ENCODE results near the gene CES2.
"Not testable (repeated sequence)": the region's sequence is repeated elsewhere in the genome, so short reads cannot be mapped to it uniquely, and the experiment has no call there.

The CES2 gene

GRCh38 chr16:66953462-66954096 lies 18.3 kb downstream of the CES2 start:
- peaks cover 5% of the 10 kb centered on the region for H3K4me1 ChIP-seq (ENCODE audit: low read length)
- H3K27ac ChIP-seq (ENCODE audit: low read length) = no peak overlapping the region
- H3K9me3 ChIP-seq (replicated peaks; ENCODE audit: insufficient read depth, low read length) = no peaks in the 10 kb centered on the region
- H3K36me3 ChIP-seq (replicated peaks; ENCODE audit: insufficient read depth, low read length) = no peaks in the 10 kb centered on the region
- H2AFZ ChIP-seq (ENCODE audit: low read length) = no peak overlapping the region
- H3F3A ChIP-seq (ENCODE audit: insufficient read depth, low read length) = no peaks in the 10 kb centered on the region
- no peak for DNase-seq
- no peak overlapping the region for H3K9ac ChIP-seq (ENCODE audit: low read length)
- H3K79me2 ChIP-seq (ENCODE audit: low read length) = no peaks in the 10 kb centered on the region
- no peaks in the 10 kb centered on the region for H3K9me2 ChIP-seq (replicated peaks; ENCODE audit: insufficient read depth, low read length)
- H3K27me3 ChIP-seq (replicated peaks; ENCODE audit: insufficient read depth, low read length) = no peaks in the 10 kb centered on the region; the same call in 1 of the 2 replicates
- TF ChIP-seq EZH2 (optimal IDR thresholded peaks at IDR 0.05; ENCODE audit: low read depth, low read length) (no peak), CTCF (IDR thresholded peaks at IDR 0.05; ENCODE audit: low read length) (no peak), EZH2phosphoT487 (IDR thresholded peaks at IDR 0.05; ENCODE audit: low read length) (no peak)
- no peak overlapping the region for H3K4me2 ChIP-seq (ENCODE audit: low read depth, low read length)
- H4K20me1 ChIP-seq (ENCODE audit: insufficient read depth, low read length) = no peaks in the 10 kb centered on the region
- no peak overlapping the region for H3K4me3 ChIP-seq (ENCODE audit: low read length)

GRCh38 chr16:66954097-66954659 lies 18.9 kb downstream of the CES2 start:
- Histone ChIP-seq H4K20me1 (ENCODE audit: insufficient read depth, low read length) (no peaks in the 10 kb centered on the region), H3K36me3 (replicated peaks; ENCODE audit: insufficient read depth, low read length) (no peaks in the 10 kb centered on the region), H3K27me3 (replicated peaks; ENCODE audit: insufficient read depth, low read length) (no peaks in the 10 kb centered on the region), H3K79me2 (ENCODE audit: low read length) (no peaks in the 10 kb centered on the region), H3K9me2 (replicated peaks; ENCODE audit: insufficient read depth, low read length) (no peaks in the 10 kb centered on the region), H3K9me3 (replicated peaks; ENCODE audit: insufficient read depth, low read length) (no peaks in the 10 kb centered on the region), H3K4me3 (ENCODE audit: low read length) (no peak overlapping the region), H3K4me1 (ENCODE audit: low read length) (peaks cover 5% of the 10 kb centered on the region), H2AFZ (ENCODE audit: low read length) (no peak overlapping the region), H3K27ac (ENCODE audit: low read length) (no peak overlapping the region), H3K4me2 (ENCODE audit: low read depth, low read length) (no peak overlapping the region), H3F3A (ENCODE audit: insufficient read depth, low read length) (no peaks in the 10 kb centered on the region), H3K9ac (ENCODE audit: low read length) (no peak overlapping the region)
- TF ChIP-seq EZH2phosphoT487 (IDR thresholded peaks at IDR 0.05; ENCODE audit: low read length) = no peak
- no peak for TF ChIP-seq EZH2 (optimal IDR thresholded peaks at IDR 0.05; ENCODE audit: low read depth, low read length)
- TF ChIP-seq CTCF (IDR thresholded peaks at IDR 0.05; ENCODE audit: low read length) = peak; percentile 85
- peak; percentile 76 for DNase-seq

- not testable (repeated sequence) for H3K4me1 ChIP-seq (ENCODE audit: low read length); H3K27me3 ChIP-seq (replicated peaks; ENCODE audit: insufficient read depth, low read length); H3K4me2 ChIP-seq (ENCODE audit: low read depth, low read length); H3K9ac ChIP-seq (ENCODE audit: low read length); H3K9me3 ChIP-seq (replicated peaks; ENCODE audit: insufficient read depth, low read length); H3K36me3 ChIP-seq (replicated peaks; ENCODE audit: insufficient read depth, low read length); H3K9me2 ChIP-seq (replicated peaks; ENCODE audit: insufficient read depth, low read length); H3K27ac ChIP-seq (ENCODE audit: low read length); H3K4me3 ChIP-seq (ENCODE audit: low read length); H3F3A ChIP-seq (ENCODE audit: insufficient read depth, low read length); H4K20me1 ChIP-seq (ENCODE audit: insufficient read depth, low read length); DNase-seq; H2AFZ ChIP-seq (ENCODE audit: low read length); H3K79me2 ChIP-seq (ENCODE audit: low read length)
These were observed 20.2 kb downstream of the CES2 start for GRCh38 chr16:66955363-66956153.

- not testable (repeated sequence) for H3K9me2 ChIP-seq (replicated peaks; ENCODE audit: insufficient read depth, low read length); H4K20me1 ChIP-seq (ENCODE audit: insufficient read depth, low read length); H3K36me3 ChIP-seq (replicated peaks; ENCODE audit: insufficient read depth, low read length); H3K9ac ChIP-seq (ENCODE audit: low read length); H3K4me1 ChIP-seq (ENCODE audit: low read length); H3K4me3 ChIP-seq (ENCODE audit: low read length); H3K9me3 ChIP-seq (replicated peaks; ENCODE audit: insufficient read depth, low read length); H3K4me2 ChIP-seq (ENCODE audit: low read depth, low read length); H3K27ac ChIP-seq (ENCODE audit: low read length); H3K79me2 ChIP-seq (ENCODE audit: low read length); H3F3A ChIP-seq (ENCODE audit: insufficient read depth, low read length); H3K27me3 ChIP-seq (replicated peaks; ENCODE audit: insufficient read depth, low read length); H2AFZ ChIP-seq (ENCODE audit: low read length); DNase-seq
These were observed 20.8 kb downstream of the CES2 start for GRCh38 chr16:66956154-66956457.

All from MM.1S (cell line).